B cell (primary cell): Measurements from ENCODE around the gene EML1. TPM values are rescaled to one million over a fixed set of nuclear protein-coding genes. Genes with fewer than 3 reads are reported as not detected.

Experiments
- ATAC-seq: fragments of 200-7000 bp; cut with Tn5 transposase; one replicate; pipeline ENCODE4 v1.10.0; 2021; ENCODE audit warnings: low read depth, mild to moderate bottlenecking, moderate number of reproducible peaks, moderate library complexity
- CTCF ChIA-PET: fragments of 350-600 bp; sonication (Branson Sonifier 250); formaldehyde crosslinking; loops from one replicate; lab custom pipeline; 2021; ENCODE audit warnings: antibody characterized with exemption, inconsistent platforms; lab: Charles Lee
- POLR2A ChIA-PET: fragments of 350-600 bp; sonication (Branson Sonifier 250); formaldehyde crosslinking; loops from one replicate; lab custom pipeline; 2021; ENCODE audit warnings: antibody characterized with exemption; lab: Charles Lee
- DNase-seq: peaks from one replicate; pipeline ENCODE4 v3.0.0; 2013
- H2AFZ ChIP-seq: 2 replicates; pipeline ENCODE4 v1.6.1; 2012; ENCODE audit warnings: mild to moderate bottlenecking, low read depth, low read length; ENCODE audit not compliant: insufficient read depth, poor library complexity, severe bottlenecking
- H3K27ac ChIP-seq, 2 donors: 1 replicate in 1 of 2; 2 replicates in 1 of 2; pipeline ENCODE4 v1.5.1; 2012 to 2013; ENCODE audit warnings: low read length in 2 of 2, mild to moderate bottlenecking in 2 of 2, moderate library complexity in 1 of 2
- H3K27me3 ChIP-seq, 4 experiments: fragments of 200-600 bp in 1 of 4; sonication (generic) in 1 of 4; replicated peaks in 1 of 4; 1 replicate in 2 of 4; 2 replicates in 2 of 4; pipeline versions ENCODE4 v1.6.1 to v1.7.0; 2013 to 2016; ENCODE audit warnings: low read length in 3 of 4, mild to moderate bottlenecking in 2 of 4, mixed read lengths in 1 of 4, moderate library complexity in 1 of 4; ENCODE audit not compliant: insufficient read depth in 4 of 4, control insufficient read depth in 3 of 4; ENCODE audit errors: control extremely low read depth in 1 of 4
- H3K36me3 ChIP-seq, 2 experiments: replicated peaks in 1 of 2; 1 replicate in 1 of 2; 2 replicates in 1 of 2; pipeline versions ENCODE4 v1.6.1 to v1.7.1; 2013; ENCODE audit warnings: low read length in 1 of 2; ENCODE audit not compliant: insufficient read depth in 2 of 2, control insufficient read depth in 1 of 2; ENCODE audit errors: control extremely low read depth in 1 of 2, extremely low read depth in 1 of 2
- H3K4me1 ChIP-seq, 2 donors: fragments of 200-600 bp in 1 of 2; sonication (generic) in 1 of 2; 1 replicate in 1 of 2; 2 replicates in 1 of 2; pipeline versions ENCODE4 v1.5.1 to v1.6.1; 2013 to 2017; ENCODE audit warnings: low read length in 2 of 2; ENCODE audit not compliant: control insufficient read depth in 2 of 2, insufficient read depth in 2 of 2
- H3K4me2 ChIP-seq: replicated peaks from 2 replicates; pipeline ENCODE3; 2012; ENCODE audit warnings: mild to moderate bottlenecking, low read depth, low read length; ENCODE audit not compliant: poor library complexity, severe bottlenecking
- H3K4me3 ChIP-seq, 5 experiments: fragments of 200-600 bp in 1 of 5; sonication (generic) in 1 of 5; 1 replicate in 3 of 5; 2 replicates in 2 of 5; pipeline versions ENCODE4 v1.5.1 to v1.7.0; 2011 to 2016; ENCODE audit warnings: low read length in 4 of 5, mild to moderate bottlenecking in 4 of 5, low read depth in 2 of 5, control low read depth in 1 of 5, moderate library complexity in 1 of 5; ENCODE audit not compliant: insufficient read depth in 1 of 5; ENCODE audit errors: control extremely low read depth in 1 of 5, extremely low read depth in 1 of 5
- H3K79me2 ChIP-seq: fragments of 200-600 bp; sonication (generic); one replicate; pipeline ENCODE4 v1.6.0; 2016; ENCODE audit warnings: low read length; ENCODE audit not compliant: control insufficient read depth, insufficient read depth
- H3K9ac ChIP-seq: fragments of 200-600 bp; sonication (generic); 2 replicates; pipeline ENCODE4 v1.6.1; 2017; ENCODE audit warnings: mild to moderate bottlenecking, low read length, moderate library complexity
- H3K9me3 ChIP-seq, 3 donors: one replicate each; pipeline versions ENCODE4 v1.6.1 to v1.7.1; 2013; ENCODE audit warnings: low read length in 2 of 3; ENCODE audit not compliant: control insufficient read depth in 2 of 3, insufficient read depth in 1 of 3; ENCODE audit errors: control extremely low read depth in 1 of 3
- H4K20me1 ChIP-seq: 2 replicates; pipeline ENCODE4 v1.6.0; 2012; ENCODE audit warnings: mild to moderate bottlenecking, low read length; ENCODE audit not compliant: insufficient read depth, control insufficient read depth, poor library complexity, severe bottlenecking
- H3K27ac Mint-ChIP-seq: one replicate; pipeline ENCODE4 v1.8.0; 2021; ENCODE audit warnings: mixed read lengths
- H3K27me3 Mint-ChIP-seq: one replicate; pipeline ENCODE4 v1.8.0; 2021; ENCODE audit warnings: mixed read lengths
- H3K4me1 Mint-ChIP-seq: one replicate; pipeline ENCODE4 v1.8.0; 2021; ENCODE audit warnings: mixed read lengths
- H3K4me3 Mint-ChIP-seq: one replicate; pipeline ENCODE4 v1.8.0; 2021; ENCODE audit warnings: mixed read lengths
- H3K9me3 Mint-ChIP-seq: one replicate; pipeline ENCODE4 v1.8.0; 2022; ENCODE audit warnings: mixed read lengths; ENCODE audit not compliant: insufficient read depth
- EZH2 ChIP-seq: IDR thresholded peaks from 2 replicates; pipeline ENCODE4 v1.6.1; 2012; ENCODE audit warnings: borderline replicate concordance, low read depth, mild to moderate bottlenecking, moderate library complexity, low read length; ENCODE audit not compliant: insufficient read depth, poor library complexity, severe bottlenecking
- WGBS: methylation state at CpG from one replicate; pipeline ENCODE4 v1.1.5; 2013; ENCODE audit warnings: missing lambda C conversion rate; ENCODE audit not compliant: insufficient coverage; 5-methylcytosine and 5-hydroxymethylcytosine counted together
- intact Hi-C: fragments of 100-400 bp; cut with micrococcal nuclease; formaldehyde crosslinking; loops from one replicate; pipeline ENCODE4 v1.10.0; 2022
- polyA plus RNA-seq: library from polyadenylated mRNA; depleted of rRNA; stranded (reverse); fragments of >200 nt; gene quantifications from 2 replicates; pipeline ENCODE4 v1.2.3, GENCODE V29; 2012
- total RNA-seq, 2 donors: library from RNA; stranded (reverse); fragments of 120-200 nt in 1 of 2; gene quantifications; 1 replicate in 1 of 2; 2 replicates in 1 of 2; pipeline versions ENCODE4 v1.2.3 to v1.2.4, GENCODE V29; 2013 to 2022
- TF ChIP-seq, protein P1 (sequence below): fragments of 200-600 bp; IDR thresholded peaks from one replicate; pipeline ENCODE4 v1.8.0; 2022; ENCODE audit warnings: antibody characterized with exemption, mild to moderate bottlenecking

The EML1 gene
- total and polyA plus RNA-seq, 2 donors (not counting 1 experiment from before 2014, with no cell fraction given), result not detected

DNA sequence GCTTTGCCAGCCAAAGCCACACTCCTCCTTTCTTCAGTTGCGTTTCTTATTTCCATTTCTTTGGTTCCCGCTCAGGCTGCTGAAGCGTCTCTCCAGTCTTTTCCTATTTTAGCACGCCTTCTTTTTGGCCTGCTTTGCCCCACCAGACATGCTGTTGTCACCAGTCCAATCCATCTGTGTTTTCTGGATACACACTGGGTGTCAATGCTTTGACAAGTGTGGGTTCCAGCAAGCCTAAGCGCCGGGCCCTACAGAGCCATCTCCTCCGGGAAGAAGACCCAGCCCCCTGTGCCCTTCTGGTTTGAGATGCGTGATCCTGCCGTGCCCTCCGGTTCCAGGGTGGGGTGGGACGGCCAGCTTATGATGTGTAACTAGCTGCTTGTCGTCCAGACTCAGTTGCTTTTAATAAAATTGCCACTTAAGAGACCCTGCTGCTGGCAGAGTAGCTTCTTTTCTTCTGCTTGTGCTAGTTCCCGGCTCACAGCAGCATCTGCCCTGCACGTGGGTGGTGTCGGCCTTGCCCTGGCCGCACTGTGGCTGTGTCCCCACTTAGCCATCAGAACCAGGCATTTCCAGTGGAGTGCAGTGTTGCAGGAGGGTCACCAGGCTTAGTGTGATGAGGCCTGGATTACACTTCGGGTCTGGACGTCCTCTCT lies 29.7 kb downstream of the EML1 start:
- H3K27ac Mint-ChIP-seq, result no peak overlapping the region
- H3K4me1 ChIP-seq, result no peaks in the 10 kb centered on the region
- H4K20me1 ChIP-seq, result no peaks in the 10 kb centered on the region
- H2AFZ ChIP-seq, result no peak overlapping the region
- no peak overlapping the region for H3K4me2 ChIP-seq
- H3K79me2 ChIP-seq, result no peaks in the 10 kb centered on the region
- no peak overlapping the region for H3K27ac ChIP-seq
- intact Hi-C loops, result no loop called here
- no peaks in the 10 kb centered on the region for H3K4me1 Mint-ChIP-seq
- H3K9me3 Mint-ChIP-seq, result no peaks in the 10 kb centered on the region
- DNase-seq (no peak), ATAC-seq (no peak)
- H3K36me3 ChIP-seq, result no peaks in the 10 kb centered on the region
- peaks cover 38% of the 10 kb centered on the region for H3K27me3 Mint-ChIP-seq
- peaks cover 0 to 4% (median 0%) of the 10 kb centered on the region in 3 donors for H3K9me3 ChIP-seq
- H3K9ac ChIP-seq, result no peak overlapping the region
- 89% methylated on average over 15 of the region's 18 CpGs for WGBS
- peaks cover 0 to 22% (median 2%) of the 10 kb centered on the region in 4 experiments for H3K27me3 ChIP-seq
- no peak overlapping the region for H3K4me3 Mint-ChIP-seq
- CTCF ChIA-PET, result no interaction called here
- TF ChIP-seq, protein P1, sequence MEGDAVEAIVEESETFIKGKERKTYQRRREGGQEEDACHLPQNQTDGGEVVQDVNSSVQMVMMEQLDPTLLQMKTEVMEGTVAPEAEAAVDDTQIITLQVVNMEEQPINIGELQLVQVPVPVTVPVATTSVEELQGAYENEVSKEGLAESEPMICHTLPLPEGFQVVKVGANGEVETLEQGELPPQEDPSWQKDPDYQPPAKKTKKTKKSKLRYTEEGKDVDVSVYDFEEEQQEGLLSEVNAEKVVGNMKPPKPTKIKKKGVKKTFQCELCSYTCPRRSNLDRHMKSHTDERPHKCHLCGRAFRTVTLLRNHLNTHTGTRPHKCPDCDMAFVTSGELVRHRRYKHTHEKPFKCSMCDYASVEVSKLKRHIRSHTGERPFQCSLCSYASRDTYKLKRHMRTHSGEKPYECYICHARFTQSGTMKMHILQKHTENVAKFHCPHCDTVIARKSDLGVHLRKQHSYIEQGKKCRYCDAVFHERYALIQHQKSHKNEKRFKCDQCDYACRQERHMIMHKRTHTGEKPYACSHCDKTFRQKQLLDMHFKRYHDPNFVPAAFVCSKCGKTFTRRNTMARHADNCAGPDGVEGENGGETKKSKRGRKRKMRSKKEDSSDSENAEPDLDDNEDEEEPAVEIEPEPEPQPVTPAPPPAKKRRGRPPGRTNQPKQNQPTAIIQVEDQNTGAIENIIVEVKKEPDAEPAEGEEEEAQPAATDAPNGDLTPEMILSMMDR, result no peak
- no peak for TF ChIP-seq EZH2
- H3K4me3 ChIP-seq, result no peak overlapping the region
- POLR2A ChIA-PET, result no interaction called here

DNA sequence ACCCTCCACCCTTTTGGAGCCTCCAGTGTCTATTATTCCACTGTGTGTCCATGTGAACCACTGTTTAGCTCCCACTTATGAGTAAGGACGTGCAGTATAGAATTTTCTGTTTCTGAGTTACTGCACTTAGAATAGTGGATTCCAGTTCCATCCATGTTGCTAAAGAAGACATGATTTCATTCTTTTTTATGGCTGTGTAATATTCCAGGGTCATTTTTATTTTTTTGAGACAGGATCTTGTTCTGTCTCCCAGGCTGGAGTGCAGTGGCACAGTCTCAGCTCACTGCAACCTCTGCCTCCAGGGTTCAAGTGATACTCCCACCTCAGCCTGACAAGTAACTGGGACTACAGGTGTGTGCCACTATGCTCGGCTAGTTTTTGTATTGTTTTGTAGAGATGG lies 31.6 kb downstream of the EML1 start:
- Histone ChIP-seq H3K9me3 (peaks cover 0 to 4% (median 0%) of the 10 kb centered on the region in 3 donors), H3K36me3 (no peaks in the 10 kb centered on the region), H3K27me3 (peaks cover 0 to 22% (median 2%) of the 10 kb centered on the region in 4 experiments), H3K4me3 (no peak overlapping the region), H3K9ac (no peak overlapping the region), H4K20me1 (no peaks in the 10 kb centered on the region), H3K4me1 (no peaks in the 10 kb centered on the region), H3K27ac (no peak overlapping the region), H3K4me2 (no peak overlapping the region), H2AFZ (no peak overlapping the region), H3K79me2 (no peaks in the 10 kb centered on the region)
- Mint-ChIP-seq H3K4me3 (no peak overlapping the region), H3K27ac (no peak overlapping the region), H3K27me3 (peaks cover 38% of the 10 kb centered on the region), H3K9me3 (no peaks in the 10 kb centered on the region), H3K4me1 (no peaks in the 10 kb centered on the region)
- ATAC-seq, result no peak
- intact Hi-C loops, result no loop called here
- ChIA-PET CTCF (no interaction called here), POLR2A (no interaction called here)
- TF ChIP-seq, protein P1, result no peak
- no peak for TF ChIP-seq EZH2
- no peak for DNase-seq
- WGBS, result 73% methylated on average over 2 of the region's 2 CpGs
